Psoas muscle (tissue), 8 donors: ENCODE measurements around the gene TRIM43B. TPM values are rescaled to one million over a fixed set of nuclear protein-coding genes. Genes with fewer than 3 reads are reported as not detected.
"Not testable (repeated sequence)": the region's sequence is repeated elsewhere in the genome, so short reads cannot be mapped to it uniquely, and the experiment has no call there.

Source experiments
- ATAC-seq, 4 donors: fragments of 200-7000 bp; cut with Tn5 transposase; one replicate each; pipeline ENCODE4 v1.9.1; 2020; ENCODE audit warnings: moderate library complexity in 3 of 4, mild to moderate bottlenecking in 2 of 4
- DNase-seq, 2 donors: peaks; one replicate each; pipeline ENCODE4 v3.0.0-alpha.2; 2020
- H3K27ac ChIP-seq: fragments of 200-600 bp; one replicate; pipeline ENCODE4 v1.8.0; 2022
- H3K27me3 ChIP-seq, 3 donors: fragments of 200-600 bp in 1 of 3; one replicate each; pipeline versions ENCODE4 v1.6.1 to v1.8.0; 2013 to 2022; ENCODE audit warnings: low read length in 2 of 3, mild to moderate bottlenecking in 2 of 3, moderate library complexity in 1 of 3; ENCODE audit not compliant: insufficient read depth in 3 of 3
- H3K36me3 ChIP-seq, 2 donors: fragments of 200-600 bp in 1 of 2; one replicate each; pipeline versions ENCODE4 v1.6.1 to v1.8.0; 2013 to 2022; ENCODE audit warnings: low read depth in 1 of 2, mild to moderate bottlenecking in 1 of 2, moderate library complexity in 1 of 2; ENCODE audit not compliant: insufficient read depth in 1 of 2
- H3K4me1 ChIP-seq: fragments of 200-600 bp; one replicate; pipeline ENCODE4 v1.8.0; 2022
- H3K4me3 ChIP-seq: fragments of 200-600 bp; one replicate; pipeline ENCODE4 v1.8.0; 2022; ENCODE audit warnings: mild to moderate bottlenecking
- H3K9me3 ChIP-seq: fragments of 200-600 bp; one replicate; pipeline ENCODE4 v1.8.0; 2022
- WGBS, 3 donors: extraction: QIAGEN DNeasy Blood & Tissue Kit; methylation state at CpG; one replicate each; pipeline versions ENCODE4 v1.1.6 to v1.1.7; 2013; 5-methylcytosine and 5-hydroxymethylcytosine counted together
- intact Hi-C, 2 donors: fragments of 100-400 bp; cut with DNase I; formaldehyde crosslinking; loops; one replicate each; pipeline versions ENCODE4 v1.11.0 to v1.14.2; 2022
- polyA plus RNA-seq, 3 donors: library from polyadenylated mRNA; stranded (reverse); fragments of 200-250 nt; gene quantifications; one replicate each; pipeline ENCODE4 v1.2.3, GENCODE V29; 2013
- total RNA-seq, 4 donors: library from RNA; stranded (reverse); fragmentation: NEBNext Ultra II Directional in 2 of 4; extraction: Animal tissue kit (Norgen Biotek cat#: 25700) in 2 of 4; gene quantifications; one replicate each; pipeline versions ENCODE4 v1.2.1 to v1.2.4, GENCODE V29; 2021 to 2023
- donor health status: healthy with polysubstance abuse.
- donor health status: DM: no; HTN: no; CAD: no; lungs with moderate emphysema.
- donor health status: Bipolar disorder and iron deficiency.
- donor health status: healthy.
- donor health status: DM: yes; HTN: yes; CAD: no.
- donor health status: DM: no; HTN: no; CAD: no.
- donor health status: DM: no; HTN: no; CAD: no.
- donor health status: DM: yes; HTN: yes; CAD: no.

Gene TRIM43B
- total and polyA plus RNA-seq, 7 donors = not detected

DNA sequence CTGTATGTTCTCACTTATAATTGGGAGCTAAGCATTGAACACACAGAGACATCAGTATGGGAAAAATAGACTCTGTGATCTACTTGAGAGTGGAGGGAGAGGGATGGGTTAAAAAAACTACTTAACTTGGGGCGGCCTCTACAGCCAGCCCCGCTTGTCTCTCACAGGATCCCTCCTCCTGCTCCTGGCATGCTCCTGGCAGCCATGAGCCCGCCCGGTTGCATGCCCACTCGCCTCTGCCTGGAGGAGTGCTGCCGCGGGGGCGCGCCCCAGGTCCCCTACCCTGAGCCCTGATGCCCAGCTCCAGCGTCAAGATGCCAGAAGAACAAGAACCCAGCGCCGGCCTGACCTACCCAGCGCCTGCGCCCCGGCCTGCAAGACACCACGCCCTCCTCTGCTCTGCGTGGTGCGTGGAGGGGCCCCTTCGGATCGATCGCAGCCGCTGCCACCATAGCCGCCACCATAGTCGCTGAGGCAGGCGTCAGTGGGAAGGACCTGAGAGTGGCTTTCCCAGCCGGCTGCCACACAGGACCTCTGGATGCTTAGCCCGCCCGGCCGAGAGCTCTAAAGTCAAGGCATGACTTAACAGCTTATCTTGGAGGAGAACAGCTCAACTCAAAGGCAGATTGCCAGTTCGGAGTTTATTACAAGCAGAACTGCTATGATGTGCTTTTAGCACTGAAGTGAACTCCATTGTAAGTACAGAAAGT lies 49.2 kb downstream of the TRIM43B start:
- peak in 1 of 4 donors; percentile 44 for ATAC-seq
- H3K27me3 ChIP-seq, H3K4me3 ChIP-seq, intact Hi-C loops, H3K36me3 ChIP-seq, DNase-seq, H3K4me1 ChIP-seq, H3K27ac ChIP-seq, H3K9me3 ChIP-seq: not testable (repeated sequence)
- no CpG with 5 or more reads among the region's 30 CpGs for WGBS, 3 donors

DNA sequence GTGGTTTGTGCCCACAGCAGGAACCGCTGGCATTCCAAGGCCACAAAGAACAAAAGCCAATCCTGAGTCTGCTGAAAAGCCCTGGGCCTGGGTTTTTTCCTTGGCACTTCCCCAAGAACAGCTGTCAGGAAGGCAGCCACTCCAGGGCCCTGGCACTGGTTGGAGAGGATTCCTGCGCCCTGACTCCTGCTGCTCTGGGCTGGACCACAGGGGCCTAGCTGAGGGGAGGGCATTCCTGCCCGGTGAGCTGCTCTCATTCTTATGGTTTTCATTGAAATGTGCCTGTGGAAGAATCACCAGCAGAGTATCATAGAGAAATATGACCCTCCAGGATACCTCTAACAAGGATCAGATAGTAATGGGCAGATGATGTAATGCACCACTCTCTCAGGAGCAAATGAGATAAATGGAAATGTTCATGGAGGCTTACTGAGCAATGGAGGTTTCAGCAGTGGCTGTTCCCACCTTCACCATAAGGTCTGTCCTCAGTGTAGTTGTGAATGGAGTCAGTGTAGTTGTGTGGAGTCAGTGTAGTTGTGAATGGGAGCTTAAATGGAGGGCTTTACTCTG lies 50.0 kb downstream of the TRIM43B start:
- DNase-seq (peak in 1 of 2 donors; percentile 15), ATAC-seq (peak; percentile 50 to 78 (median 61))
- H3K36me3 ChIP-seq, H3K4me1 ChIP-seq, H3K4me3 ChIP-seq, intact Hi-C loops, H3K27me3 ChIP-seq, H3K27ac ChIP-seq, H3K9me3 ChIP-seq: not testable (repeated sequence)
- WGBS, 3 donors = 53 to 57% (median 55%) methylated on average over 2 of the region's 3 CpGs

DNA sequence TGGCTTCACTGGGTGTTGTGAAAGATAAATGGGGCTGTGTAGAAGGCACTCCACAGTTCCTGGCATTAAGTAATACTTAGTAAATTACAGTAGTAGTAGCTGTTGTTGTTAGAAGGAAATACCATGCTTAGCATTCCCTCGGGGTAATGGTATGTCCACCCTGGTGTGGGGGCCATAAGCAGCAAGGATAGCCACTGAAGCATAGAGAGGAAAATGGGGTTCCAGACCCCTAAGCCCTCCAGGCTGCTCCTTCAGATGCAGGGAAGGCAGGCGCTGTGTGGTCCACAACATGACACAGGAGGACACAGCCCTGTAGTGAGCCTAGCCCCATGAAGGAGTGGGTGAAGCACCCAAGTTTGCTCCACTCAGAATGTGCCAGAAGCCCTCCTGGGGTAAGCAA lies 50.6 kb downstream of the TRIM43B start:
- DNase-seq, H3K27me3 ChIP-seq, ATAC-seq, H3K4me1 ChIP-seq, H3K9me3 ChIP-seq, H3K27ac ChIP-seq, H3K36me3 ChIP-seq, H3K4me3 ChIP-seq, intact Hi-C loops: not testable (repeated sequence)
- WGBS, 3 donors = 81 to 100% (median 81%) methylated on average over 1 to 2 of the region's 2 CpGs

DNA sequence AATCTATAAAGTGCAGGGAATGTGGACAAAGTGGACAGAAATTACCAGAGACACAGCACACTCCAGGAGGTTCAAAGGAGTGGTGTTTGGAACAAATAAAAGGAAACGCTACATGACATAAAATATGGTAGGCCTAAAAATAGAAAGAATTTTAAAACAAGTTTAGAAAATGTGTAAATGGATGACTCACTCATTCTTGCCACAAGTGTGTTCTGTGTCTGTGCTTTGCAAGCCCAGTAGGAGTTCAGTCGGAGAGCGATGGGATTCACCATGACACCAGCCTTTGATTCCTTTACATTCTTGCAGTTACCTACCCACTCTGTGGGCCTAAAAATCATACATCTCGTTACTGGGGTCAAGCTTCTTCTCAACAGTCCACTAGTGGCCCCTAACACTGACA lies 51.2 kb downstream of the TRIM43B start:
- H3K4me1 ChIP-seq, H3K27ac ChIP-seq, H3K4me3 ChIP-seq, intact Hi-C loops, DNase-seq, H3K9me3 ChIP-seq, H3K36me3 ChIP-seq, H3K27me3 ChIP-seq: not testable (repeated sequence)
- 68 to 88% (median 85%) methylated on average over 1 of the region's 4 CpGs for WGBS, 3 donors
- peak in 1 of 4 donors; percentile 54 for ATAC-seq

GRCh38 chr2:95429748-95430467 lies 54.6 kb downstream of the TRIM43B start:
- H3K27ac ChIP-seq, H3K9me3 ChIP-seq, H3K4me1 ChIP-seq, H3K27me3 ChIP-seq, DNase-seq, H3K36me3 ChIP-seq, H3K4me3 ChIP-seq, intact Hi-C loops, ATAC-seq: not testable (repeated sequence)
- no CpG with 5 or more reads among the region's 8 CpGs for WGBS, 3 donors

DNA sequence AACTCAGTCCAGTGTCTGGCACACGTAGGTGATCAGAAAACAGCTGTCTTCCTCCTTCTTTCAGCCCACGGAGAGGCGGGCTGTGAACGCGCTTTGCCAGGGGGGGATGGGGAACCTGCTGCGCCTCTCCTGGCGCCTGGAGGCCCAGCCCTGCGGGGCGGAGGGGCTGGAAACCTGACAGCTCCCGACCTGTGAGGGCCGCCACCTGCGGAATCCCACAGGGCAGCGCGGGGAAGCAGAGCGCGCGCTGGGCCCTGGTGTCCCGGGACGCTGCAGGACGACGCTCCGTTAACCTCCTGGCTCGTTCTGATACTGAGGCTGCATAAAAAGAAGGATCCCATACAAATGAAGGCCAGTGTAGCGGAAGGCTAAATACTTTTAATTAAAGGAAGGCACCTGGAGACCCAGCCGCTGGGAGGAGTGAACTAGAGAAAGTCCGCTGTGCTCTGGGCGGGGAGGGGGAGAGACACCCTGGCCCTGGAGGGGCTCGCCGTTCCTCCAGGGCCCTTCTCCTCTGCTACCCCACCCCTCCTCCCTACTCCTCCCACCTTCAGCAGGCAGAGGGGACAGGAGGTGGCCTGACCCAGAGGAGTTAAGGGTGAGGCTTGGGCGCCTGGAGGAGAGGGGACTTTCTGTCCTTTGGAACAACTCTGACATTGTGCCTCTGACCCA lies 57.2 kb downstream of the TRIM43B start:
- H3K4me1 ChIP-seq, DNase-seq, H3K9me3 ChIP-seq, intact Hi-C loops, H3K4me3 ChIP-seq, ATAC-seq, H3K36me3 ChIP-seq, H3K27ac ChIP-seq, H3K27me3 ChIP-seq: not testable (repeated sequence)
- WGBS, 3 donors = 24 to 28% (median 26%) methylated on average over 10 to 13 of the region's 30 CpGs

Other genes starting within 250 kb of the TRIM43B start
- gene PROM2, start 210.3 kb downstream of the TRIM43B start, total RNA-seq = 1 to 10 TPM in 2 of 4 donors, under 1 TPM in 2; 0.54 to 1.4 (median 1.1) TPM
- gene PROM2, start 210.3 kb downstream of the TRIM43B start, polyA plus RNA-seq = 1 to 10 TPM in 1 of 3 donors, under 1 TPM in 2; 0.18 to 1.3 (median 0.32) TPM
- 1 to 10 TPM in 2 of 4 donors, under 1 TPM in 2; 0.93 to 2.0 (median 1.1) TPM for gene KCNIP3, start 187.4 kb downstream of the TRIM43B start, total RNA-seq
- 1 to 10 TPM; 1.3 to 2.0 (median 1.8) TPM for gene KCNIP3, start 187.4 kb downstream of the TRIM43B start, polyA plus RNA-seq
- 10 to 100 TPM; 21.9 to 39.0 (median 29.8) TPM for gene FAHD2A, start 82.0 kb downstream of the TRIM43B start, total RNA-seq
- 10 to 100 TPM; 23.0 to 29.8 (median 26.0) TPM for gene FAHD2A, start 82.0 kb downstream of the TRIM43B start, polyA plus RNA-seq
- gene TRIM43, start 107.2 kb upstream of the TRIM43B start, total RNA-seq = not detected
- gene TRIM43, start 107.2 kb upstream of the TRIM43B start, polyA plus RNA-seq = not detected